HG03342 (cell line): ENCODE results near the gene GPR155.

Source experiments
- ATAC-seq: cut with Tn5 transposase; IDR thresholded peaks from one replicate; pipeline ENCODE4 v1.9.1; 2021; ENCODE audit warnings: mild to moderate bottlenecking, moderate library complexity; ENCODE audit not compliant: unreplicated experiment

Gene GPR155

DNA sequence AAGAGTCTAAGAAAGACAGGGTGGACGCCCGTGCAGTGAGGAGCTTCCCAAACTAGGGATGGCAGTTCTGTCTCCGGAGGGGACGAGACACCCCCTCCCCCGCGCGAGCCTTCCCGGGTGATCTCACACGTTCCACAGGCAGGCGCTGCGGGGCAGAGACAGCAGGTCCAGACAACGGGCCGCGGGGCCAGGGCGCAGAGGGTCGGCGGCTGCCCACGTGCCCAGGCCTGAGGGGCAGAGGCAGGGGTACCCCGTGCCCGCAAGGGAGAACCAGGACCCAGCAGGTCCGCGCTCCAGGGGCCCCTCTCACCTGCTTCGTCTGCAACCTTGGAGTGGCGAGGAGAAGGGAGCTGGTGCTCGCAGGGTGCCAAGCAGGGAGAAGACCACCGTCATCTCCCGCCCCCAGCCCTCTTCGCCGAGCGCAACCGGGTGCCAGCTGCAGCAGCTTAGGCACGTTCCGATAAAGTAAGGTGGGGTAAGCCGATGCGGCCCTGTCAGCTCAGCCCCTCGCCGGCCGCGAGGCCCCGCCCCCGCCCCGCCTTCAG is at the start of gene GPR155:
Gene GPR155 (minus strand): TSS at position 467 of the 545 bp plus-strand sequence. CDS start 5,073 bp downstream, outside the sequence.
- ATAC-seq, result peak; percentile 33

DNA sequence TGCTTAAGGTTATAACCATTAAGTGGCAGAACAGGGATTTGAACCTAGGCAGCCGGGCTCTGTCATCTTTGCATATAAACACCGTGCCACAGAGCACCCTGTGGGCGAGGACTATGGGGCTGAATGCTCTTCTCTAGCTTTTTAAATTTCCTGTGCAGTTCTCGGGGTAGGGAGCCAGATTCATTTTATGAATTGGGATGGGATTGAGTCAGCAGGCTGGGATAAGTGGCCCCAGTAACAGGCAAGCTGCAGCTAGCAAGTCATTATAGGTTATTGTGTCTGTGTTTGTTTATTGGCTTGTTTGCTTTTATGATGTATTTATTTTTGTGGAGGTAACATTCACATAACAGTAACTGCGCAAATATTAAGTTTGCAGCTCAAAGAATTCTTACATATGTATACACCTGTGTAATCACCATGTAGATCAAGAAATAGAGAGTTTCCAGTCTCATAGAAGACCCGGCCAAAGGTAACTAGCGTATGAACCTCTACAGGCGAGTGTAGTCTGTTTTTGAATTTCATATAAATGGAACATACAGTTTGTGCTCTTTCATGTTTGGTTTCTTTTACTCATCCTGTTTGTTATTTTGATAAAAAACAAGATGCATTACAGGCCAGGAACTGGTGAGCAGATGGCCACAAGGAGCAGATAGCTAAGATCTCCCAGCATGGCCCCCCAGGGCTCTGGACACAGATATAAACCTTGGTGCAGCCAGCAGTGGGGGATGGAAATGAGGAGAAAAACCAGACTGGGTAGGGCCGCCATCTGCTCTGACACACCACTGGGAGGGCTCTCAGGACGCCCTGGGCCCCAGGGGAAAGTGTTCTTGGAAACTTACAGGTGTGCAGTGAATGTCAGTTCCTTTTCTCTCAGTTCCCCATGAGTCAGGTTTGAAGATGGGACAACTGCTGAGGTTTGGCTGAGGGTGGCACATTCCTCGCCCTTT is 49.2 kb upstream of the GPR155 start:
- ATAC-seq, result no peak

GRCh38 chr2:174535083-174535482 is 48.3 kb upstream of the GPR155 start:
- ATAC-seq, result no peak

- no peak for ATAC-seq
Measured at GRCh38 chr2:174529916-174530315, 43.1 kb upstream of the GPR155 start.

- ATAC-seq, result no peak
Measured at GRCh38 chr2:174527959-174528358, 41.1 kb upstream of the GPR155 start.

GRCh38 chr2:174527101-174527721 is 40.4 kb upstream of the GPR155 start:
- ATAC-seq, result no peak

DNA sequence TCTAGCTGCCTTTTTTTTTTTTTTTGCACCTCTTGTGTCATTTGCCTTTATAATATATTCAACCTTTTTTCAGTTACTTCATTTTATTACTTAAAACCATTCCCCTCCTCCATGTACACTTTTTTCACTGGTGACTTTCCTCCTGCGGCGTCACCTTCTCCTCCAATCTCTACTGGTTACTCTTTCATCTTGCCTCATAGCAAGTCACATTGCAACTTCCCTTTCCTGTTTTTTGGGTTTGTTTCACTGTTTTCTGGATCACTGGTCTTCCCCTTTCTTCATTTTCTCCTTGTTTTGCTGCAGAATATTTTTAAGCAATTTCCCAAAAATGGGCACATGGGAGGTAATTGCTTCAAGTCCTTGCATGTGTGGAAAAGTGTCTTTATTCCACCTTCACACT is 37.7 kb upstream of the GPR155 start:
- ATAC-seq, result no peak

DNA sequence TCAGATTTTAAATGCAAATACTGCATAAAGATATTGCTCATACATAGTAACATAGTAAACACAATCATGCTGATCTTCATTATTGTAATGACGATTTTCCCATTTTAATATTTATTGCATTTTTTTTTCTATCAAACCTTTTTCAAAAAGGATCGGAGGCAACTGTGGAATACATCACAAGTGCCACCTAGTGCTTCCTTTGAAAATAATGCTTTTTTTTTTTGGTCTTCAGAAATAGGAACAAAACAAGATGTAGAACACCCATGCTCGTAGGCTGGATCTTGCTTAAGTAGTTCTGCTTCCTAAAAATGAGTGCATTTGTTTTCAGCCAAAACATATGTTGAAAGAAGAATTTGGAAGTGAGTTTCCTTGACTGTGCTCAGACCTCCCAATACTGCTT is 35.7 kb upstream of the GPR155 start:
- ATAC-seq, result no peak

DNA sequence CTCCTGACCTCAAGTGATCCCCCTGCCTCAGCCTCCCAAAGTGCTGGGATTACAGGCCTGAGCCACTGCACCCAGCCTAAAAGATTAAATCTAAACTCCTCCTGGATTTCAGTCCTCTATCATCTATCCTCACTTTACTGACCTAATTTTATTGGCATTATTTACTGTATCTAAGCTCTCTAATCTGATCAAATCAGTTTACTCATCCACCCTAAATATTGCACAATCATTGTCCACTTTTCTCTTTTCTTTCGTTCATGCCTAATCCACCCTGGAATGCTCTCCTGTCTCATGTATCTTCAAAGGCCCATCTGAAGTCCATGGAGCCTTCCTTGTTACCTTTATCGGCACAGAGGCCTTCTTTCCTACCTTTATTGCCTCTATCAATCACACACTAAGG is 31.6 kb upstream of the GPR155 start:
- no peak for ATAC-seq

DNA sequence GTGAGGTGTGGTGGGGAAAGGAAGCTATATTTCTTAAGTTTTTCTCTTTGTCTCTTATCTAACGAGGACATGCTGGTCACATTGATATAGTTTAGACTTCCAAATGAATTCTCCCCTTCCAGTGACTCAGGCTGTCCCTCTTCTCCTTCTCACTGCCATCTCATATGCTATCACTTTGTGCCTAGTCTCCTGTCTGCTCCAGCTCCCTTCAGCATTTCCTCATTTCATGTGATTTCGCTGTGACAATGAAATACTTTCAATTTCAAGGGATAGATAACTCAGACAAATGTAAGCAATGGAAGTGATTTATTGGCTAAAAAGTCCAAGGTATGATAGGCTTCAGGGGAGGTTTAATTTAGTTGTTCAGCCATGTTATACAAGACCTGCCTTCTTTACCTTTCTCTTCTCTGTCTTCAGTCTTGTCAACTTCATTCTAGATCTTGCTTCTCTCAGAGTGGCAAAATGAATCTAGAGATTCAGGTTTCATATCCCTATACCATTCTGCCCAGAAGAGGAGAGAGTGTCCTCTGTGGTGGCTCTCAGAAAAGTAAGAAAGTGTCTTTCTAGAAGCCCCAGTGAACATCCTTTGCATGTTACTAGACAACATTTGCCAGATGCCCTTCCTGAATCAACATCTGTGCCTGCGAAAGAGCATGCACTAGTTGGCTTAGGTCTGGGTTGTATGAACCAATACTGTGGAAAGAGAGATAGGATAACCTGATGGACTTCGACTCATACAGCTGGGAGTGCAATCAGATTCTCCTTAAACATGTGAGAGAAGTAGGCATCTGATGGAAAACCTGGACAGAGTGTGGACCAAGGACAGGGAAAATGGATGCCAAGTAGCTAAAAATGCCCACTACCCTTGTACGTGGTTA is 29.9 kb upstream of the GPR155 start:
- peak; percentile 55 for ATAC-seq

DNA sequence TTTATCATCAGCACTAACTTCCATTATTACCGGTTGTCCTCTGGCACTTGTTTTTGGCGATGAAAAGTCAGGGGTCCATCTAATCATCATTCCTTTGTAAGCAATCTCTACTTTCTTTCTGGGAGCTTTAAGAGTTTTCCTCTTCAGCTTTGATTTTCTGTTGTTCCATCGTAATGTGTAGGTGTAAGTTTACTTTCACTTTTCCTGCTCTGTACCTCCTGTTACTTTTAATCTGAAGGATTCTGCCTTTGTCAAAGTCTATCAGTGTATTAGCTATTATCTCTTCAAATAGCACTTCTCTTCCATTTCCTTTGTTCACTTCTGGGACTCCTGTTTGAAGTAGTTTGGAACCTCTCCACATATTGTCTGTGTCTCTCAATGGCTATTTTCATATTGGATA is 25.5 kb upstream of the GPR155 start:
- no peak for ATAC-seq

DNA sequence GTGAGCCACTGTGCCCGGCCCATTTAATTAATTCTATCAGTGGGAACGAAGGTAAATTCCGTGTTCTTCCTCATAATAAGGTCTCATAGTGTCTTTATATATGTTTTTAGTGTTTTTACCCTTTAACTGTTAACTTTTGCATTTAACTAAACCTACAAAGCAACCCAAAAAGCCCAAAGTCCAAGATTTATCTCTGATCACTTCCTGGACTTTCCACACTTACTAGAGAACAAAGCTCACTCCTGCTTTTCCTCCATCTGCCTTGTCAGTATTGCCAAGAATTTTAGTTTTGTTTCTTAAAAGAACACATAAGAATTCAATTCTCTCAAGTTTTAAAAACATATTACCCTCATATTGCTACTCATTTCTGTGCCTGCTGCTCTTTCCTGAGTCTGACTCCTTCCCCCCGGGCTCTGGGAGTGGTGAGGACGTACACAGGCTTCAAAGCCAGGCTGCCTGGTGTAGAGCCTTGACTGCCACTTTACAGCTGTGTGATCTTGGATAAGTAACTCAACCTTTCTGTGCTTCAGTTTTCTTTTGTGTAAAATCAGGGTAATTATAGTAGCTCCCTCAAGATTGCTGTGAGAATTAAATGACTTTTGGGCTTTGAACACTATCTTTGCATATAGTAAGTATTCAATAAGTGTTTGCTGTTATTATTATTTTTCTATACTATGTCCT is 24.9 kb upstream of the GPR155 start:
- ATAC-seq, result no peak

- ATAC-seq, result no peak
Measured at GRCh38 chr2:174510583-174511189, 23.9 kb upstream of the GPR155 start.

- ATAC-seq, result no peak
Measured at GRCh38 chr2:174503161-174503809, 16.5 kb upstream of the GPR155 start.

GRCh38 chr2:174499371-174499770 is 12.5 kb upstream of the GPR155 start:
- ATAC-seq, result no peak

GRCh38 chr2:174495365-174496012 is 8.7 kb upstream of the GPR155 start:
- no peak for ATAC-seq

DNA sequence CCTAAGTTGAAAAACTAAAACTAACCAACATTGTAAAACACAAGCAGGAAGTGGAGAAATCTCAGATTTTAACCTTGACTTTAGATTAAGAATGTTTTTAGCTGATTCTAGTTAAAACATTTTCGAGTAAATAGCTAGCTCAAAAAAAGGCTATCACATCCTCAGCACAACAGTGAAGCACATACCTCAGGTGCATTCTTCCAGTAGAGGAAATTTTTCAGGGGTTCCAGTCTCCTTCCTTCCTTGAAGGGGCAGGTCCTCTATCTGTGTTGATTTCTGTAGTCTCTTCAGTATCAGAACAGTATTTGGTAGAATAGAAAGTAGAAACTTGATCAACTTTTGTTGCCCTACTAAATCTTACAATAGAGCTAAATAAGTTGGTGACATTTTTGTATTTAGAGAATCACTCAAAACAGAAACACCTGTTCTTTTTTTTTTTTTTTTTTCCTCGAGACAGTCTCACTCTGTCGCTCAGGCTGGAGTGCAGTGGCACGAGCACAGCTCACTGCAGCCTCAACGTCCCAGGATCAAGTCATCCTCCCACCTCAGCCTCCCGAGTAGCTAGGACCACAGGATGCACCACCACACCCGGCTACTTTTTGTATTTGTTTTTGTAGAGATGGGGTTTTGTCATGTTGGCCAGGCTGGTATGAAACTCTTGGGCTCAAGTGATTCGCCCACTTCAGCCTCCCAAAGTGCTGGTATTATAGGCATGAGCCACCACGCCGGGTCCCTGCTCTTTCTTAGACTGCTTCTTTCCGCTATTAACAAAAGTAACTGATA is 6.9 kb upstream of the GPR155 start:
- peak; percentile 40 for ATAC-seq

DNA sequence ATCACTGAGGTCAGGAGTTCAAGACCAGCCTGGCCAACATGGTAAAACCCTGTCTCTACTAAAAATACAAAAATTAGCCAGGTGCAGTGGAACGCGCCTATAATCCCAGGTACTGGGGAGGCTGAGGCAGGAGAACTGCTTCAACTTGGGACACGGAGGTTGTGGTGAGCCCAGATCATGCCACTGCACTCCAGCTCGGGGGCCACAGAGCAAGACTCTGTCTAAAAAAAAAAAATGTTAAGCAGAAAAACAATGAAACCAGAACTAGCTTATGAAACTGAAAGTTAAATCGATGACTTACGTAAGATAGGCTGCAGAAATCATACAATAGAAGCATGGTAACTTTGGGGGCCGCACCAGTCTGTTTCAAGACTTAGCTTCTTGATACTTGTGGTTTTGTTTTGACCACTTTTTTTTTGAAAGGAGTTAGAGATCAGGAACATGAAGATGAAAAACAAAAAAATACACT is 6.2 kb upstream of the GPR155 start:
- ATAC-seq, result peak; percentile 96
